ENCODE results near the gene DDAH2. TPM values are rescaled to one million over a fixed set of nuclear protein-coding genes. Genes with fewer than 3 reads are reported as not detected.

Gene DDAH2
- total RNA-seq, 1 experiment from 2014 or later = 43.4 TPM

- ChIA-PET POLR2A (no interaction called here), RAD21 (ENCODE audit: low non-redundant PET in 1 of 2, low total read pairs in 2 of 2, uncharacterized antibody in 2 of 2, unreplicated experiment in 2 of 2) (no interaction called here), CTCF (no interaction called here)
- Histone ChIP-seq H3K27ac (ENCODE audit: low read depth, low read length) (no peak overlapping the region), H3K9me2 (ENCODE audit: insufficient read depth) (no peaks in the 10 kb centered on the region), H4K20me1 (ENCODE audit: insufficient read depth) (no peaks in the 10 kb centered on the region), H3K4me2 (ENCODE audit: low read length) (no peak overlapping the region), H3K4me1 (ENCODE audit: control insufficient read depth in 1 of 2, insufficient read depth in 2 of 2, low read length in 2 of 2) (peaks cover 24 to 41% of the 10 kb centered on the region in 2 experiments), H3K9ac (ENCODE audit: low read length) (no peak overlapping the region), H3K36me3 (ENCODE audit: control insufficient read depth in 1 of 2, insufficient read depth in 2 of 2, low read length in 2 of 2) (peaks cover 16 to 43% of the 10 kb centered on the region in 2 experiments; a peak in 3 of 4 replicates), H3K27me3 (ENCODE audit: insufficient read depth, low read length) (no peaks in the 10 kb centered on the region), H3K9me3 (ENCODE audit: control insufficient read depth in 1 of 2, insufficient read depth in 1 of 2, low read depth in 1 of 2, low read length in 2 of 2) (no peaks in the 10 kb centered on the region), H3K4me3 (replicated peaks in 1 of 2; ENCODE audit: low read depth in 1 of 2, low read length in 2 of 2) (no peak overlapping the region), H3K79me2 (ENCODE audit: insufficient read depth, low read length) (peaks cover 20% of the 10 kb centered on the region), H2AFZ (ENCODE audit: low read depth, low read length, poor library complexity, severe bottlenecking) (no peak overlapping the region)
- no peak for DNase-seq (ENCODE audit: low read depth, low spot score)
- intact Hi-C loops (cut with micrococcal nuclease) = no loop called here
- no TSS peak for BruUV-seq (replicated peaks)
- TF ChIP-seq ZBTB33 (IDR thresholded peaks at IDR 0.05; ENCODE audit: extremely low read depth, insufficient replicate concordance, low read length) (no peak), EZH2phosphoT487 (IDR thresholded peaks at IDR 0.05; ENCODE audit: borderline replicate concordance) (no peak), MAX (IDR thresholded peaks at IDR 0.05) (no peak), EGR1 (IDR thresholded peaks at IDR 0.05; ENCODE audit: low read depth) (no peak), SP1 (IDR thresholded peaks at IDR 0.05; ENCODE audit: low read depth) (no peak), ELF1 (IDR thresholded peaks at IDR 0.05; ENCODE audit: borderline replicate concordance, low read depth) (no peak), POLR2A (IDR thresholded peaks at IDR 0.05; ENCODE audit: borderline replicate concordance, extremely low read depth, insufficient read depth, insufficient read length) (no peak), CBX3 (IDR thresholded peaks at IDR 0.05; ENCODE audit: low read depth) (no peak), REST (IDR thresholded peaks at IDR 0.05; ENCODE audit: low read depth) (no peak), RAD21 (IDR thresholded peaks at IDR 0.05; ENCODE audit: low read depth) (no peak), JUND (IDR thresholded peaks at IDR 0.05) (no peak), YY1 (IDR thresholded peaks at IDR 0.05; ENCODE audit: extremely low read depth, insufficient replicate concordance, low read depth, low read length) (no peak), CEBPB (IDR thresholded peaks at IDR 0.05; ENCODE audit: low read depth) (no peak), CTCF (IDR thresholded peaks at IDR 0.05 in 2 of 3, conservative IDR thresholded peaks at IDR 0.05 in 1 of 3; ENCODE audit: borderline replicate concordance in 1 of 3, insufficient read depth in 1 of 3, low read depth in 2 of 3, low read length in 2 of 3) (no peak), SIN3A (IDR thresholded peaks at IDR 0.05; ENCODE audit: low read depth) (no peak), ZFX (IDR thresholded peaks at IDR 0.05) (no peak), TCF7L2 (IDR thresholded peaks at IDR 0.05; ENCODE audit: borderline replicate concordance, extremely low read depth, insufficient read depth, insufficient read length) (no peak), POLR2AphosphoS5 (IDR thresholded peaks at IDR 0.05; ENCODE audit: low read depth, low read length) (no peak), SRF (IDR thresholded peaks at IDR 0.05; ENCODE audit: low read depth) (no peak), ATF3 (IDR thresholded peaks at IDR 0.05) (no peak)
- ATAC-seq = no peak
Observed at GRCh38 chr6:31742894-31743293, 13.8 kb upstream of the DDAH2 start.
